ENCODE results near the gene ZNF474. TPM values are rescaled to one million over a fixed set of nuclear protein-coding genes. Genes with fewer than 3 reads are reported as not detected.

ZNF474 gene
- total RNA-seq, 1 donor from 2014 or later: 1.1 TPM

DNA sequence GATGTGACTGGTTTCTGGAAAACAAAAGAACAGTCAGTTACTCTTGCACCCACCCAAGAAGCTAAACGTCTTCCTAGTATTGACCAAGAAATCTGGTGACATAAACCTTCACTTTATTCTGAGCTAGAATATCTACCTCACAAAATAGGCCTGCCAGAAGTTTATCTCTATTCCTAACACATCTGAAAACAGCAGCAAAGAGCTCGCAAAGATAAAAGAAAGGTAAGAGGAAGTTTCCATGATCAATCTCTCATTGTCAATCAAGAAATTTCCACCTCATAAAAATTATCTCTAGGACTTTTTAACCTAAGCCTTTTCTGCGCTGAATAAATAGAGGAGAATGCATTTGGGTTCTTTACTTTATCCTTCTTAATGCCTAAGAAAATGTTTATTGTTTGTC is 17.3 kb upstream of the ZNF474 start:
- TF ChIP-seq, protein P1, sequence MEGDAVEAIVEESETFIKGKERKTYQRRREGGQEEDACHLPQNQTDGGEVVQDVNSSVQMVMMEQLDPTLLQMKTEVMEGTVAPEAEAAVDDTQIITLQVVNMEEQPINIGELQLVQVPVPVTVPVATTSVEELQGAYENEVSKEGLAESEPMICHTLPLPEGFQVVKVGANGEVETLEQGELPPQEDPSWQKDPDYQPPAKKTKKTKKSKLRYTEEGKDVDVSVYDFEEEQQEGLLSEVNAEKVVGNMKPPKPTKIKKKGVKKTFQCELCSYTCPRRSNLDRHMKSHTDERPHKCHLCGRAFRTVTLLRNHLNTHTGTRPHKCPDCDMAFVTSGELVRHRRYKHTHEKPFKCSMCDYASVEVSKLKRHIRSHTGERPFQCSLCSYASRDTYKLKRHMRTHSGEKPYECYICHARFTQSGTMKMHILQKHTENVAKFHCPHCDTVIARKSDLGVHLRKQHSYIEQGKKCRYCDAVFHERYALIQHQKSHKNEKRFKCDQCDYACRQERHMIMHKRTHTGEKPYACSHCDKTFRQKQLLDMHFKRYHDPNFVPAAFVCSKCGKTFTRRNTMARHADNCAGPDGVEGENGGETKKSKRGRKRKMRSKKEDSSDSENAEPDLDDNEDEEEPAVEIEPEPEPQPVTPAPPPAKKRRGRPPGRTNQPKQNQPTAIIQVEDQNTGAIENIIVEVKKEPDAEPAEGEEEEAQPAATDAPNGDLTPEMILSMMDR (IDR thresholded peaks at IDR 0.05; ENCODE audit: insufficient read depth, low read length, poor library complexity, severe bottlenecking): no peak
- DNase-seq (ENCODE audit: low read depth): no peak
- Histone ChIP-seq H3K27me3 (ENCODE audit: control insufficient read depth, insufficient read depth, low read length) (no peaks in the 10 kb centered on the region), H3K4me3 (ENCODE audit: low read depth, low read length) (no peak overlapping the region), H3K36me3 (ENCODE audit: control insufficient read depth, insufficient read depth, low read length) (no peaks in the 10 kb centered on the region)

DNA sequence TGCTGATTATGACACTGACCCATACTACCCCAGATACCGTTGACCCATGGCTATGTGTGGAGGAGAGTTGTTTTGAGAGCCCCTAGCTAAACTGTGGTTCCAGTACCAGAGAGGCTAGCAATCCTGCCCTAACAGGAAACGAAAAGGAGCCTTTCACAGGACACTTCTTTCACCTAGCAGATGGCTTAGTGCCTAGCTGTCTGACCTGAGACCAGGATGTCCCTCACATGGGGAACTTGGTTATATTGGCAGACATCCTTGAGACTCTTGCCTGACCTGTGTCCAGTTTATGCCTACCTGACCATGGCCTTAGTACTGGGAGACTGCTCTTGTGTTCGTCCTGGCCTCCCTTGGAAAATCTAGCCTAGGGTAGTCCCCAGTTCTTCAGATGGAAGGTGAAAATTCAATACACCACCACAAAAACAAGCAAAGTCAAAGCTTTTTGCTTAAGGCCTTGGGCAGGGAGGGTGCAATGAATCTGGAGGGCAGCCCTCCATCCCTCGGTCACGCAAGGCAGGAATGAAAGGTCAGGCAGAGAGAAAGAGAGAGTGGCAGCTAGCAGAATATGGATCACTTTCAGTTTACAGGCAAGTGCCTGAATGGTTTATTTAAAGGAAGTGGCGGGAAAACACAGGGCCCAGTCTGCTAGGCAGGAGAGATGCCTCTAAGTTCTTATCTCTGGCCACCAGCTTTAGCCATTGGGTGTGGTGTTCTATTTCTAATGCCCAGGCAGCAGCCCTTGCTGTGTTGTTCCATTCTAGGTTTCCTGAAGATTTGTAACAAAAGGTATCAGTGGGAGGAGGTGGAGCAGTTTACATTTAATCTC is 16.4 kb upstream of the ZNF474 start:
- no peak for DNase-seq (ENCODE audit: low read depth)
- Histone ChIP-seq H3K4me3 (ENCODE audit: low read depth, low read length) (no peak overlapping the region), H3K36me3 (ENCODE audit: control insufficient read depth, insufficient read depth, low read length) (no peaks in the 10 kb centered on the region), H3K27me3 (ENCODE audit: control insufficient read depth, insufficient read depth, low read length) (no peaks in the 10 kb centered on the region)
- TF ChIP-seq, protein P1 (IDR thresholded peaks at IDR 0.05; ENCODE audit: insufficient read depth, low read length, poor library complexity, severe bottlenecking): no peak

- Histone ChIP-seq H3K36me3 (ENCODE audit: control insufficient read depth, insufficient read depth, low read length) (no peaks in the 10 kb centered on the region), H3K27me3 (ENCODE audit: control insufficient read depth, insufficient read depth, low read length) (no peaks in the 10 kb centered on the region), H3K4me3 (ENCODE audit: low read depth, low read length) (no peak overlapping the region)
- TF ChIP-seq, protein P1 (IDR thresholded peaks at IDR 0.05; ENCODE audit: insufficient read depth, low read length, poor library complexity, severe bottlenecking): no peak
- DNase-seq (ENCODE audit: low read depth): no peak
Observed at GRCh38 chr5:122114501-122114900, 14.8 kb upstream of the ZNF474 start.

GRCh38 chr5:122118356-122118948 is 10.9 kb upstream of the ZNF474 start:
- no peak overlapping the region for H3K4me3 ChIP-seq (ENCODE audit: low read depth, low read length)
- no peak for DNase-seq (ENCODE audit: low read depth)
- no peaks in the 10 kb centered on the region for H3K36me3 ChIP-seq (ENCODE audit: control insufficient read depth, insufficient read depth, low read length)
- no peaks in the 10 kb centered on the region for H3K27me3 ChIP-seq (ENCODE audit: control insufficient read depth, insufficient read depth, low read length)
- TF ChIP-seq, protein P1 (IDR thresholded peaks at IDR 0.05; ENCODE audit: insufficient read depth, low read length, poor library complexity, severe bottlenecking): no peak

DNA sequence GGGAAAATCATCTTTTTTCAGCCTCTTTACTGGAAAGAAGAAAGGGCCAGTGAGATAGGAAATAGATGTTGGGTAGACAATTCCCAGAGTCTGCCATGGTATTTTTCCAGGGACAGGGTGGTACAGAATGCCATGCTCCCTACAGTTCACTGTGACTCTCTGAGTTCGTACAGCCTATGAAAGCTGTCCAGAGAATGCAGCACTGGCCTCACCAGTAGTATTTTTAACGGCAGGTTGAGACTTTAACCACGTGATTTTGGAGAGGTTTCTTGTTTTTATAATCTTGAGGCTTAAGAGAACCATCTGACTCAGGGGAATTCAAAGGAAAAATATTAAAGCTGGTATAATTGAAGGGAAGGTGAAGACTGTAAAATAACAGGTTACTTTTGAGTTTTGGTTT is 10.1 kb upstream of the ZNF474 start:
- Histone ChIP-seq H3K27me3 (ENCODE audit: control insufficient read depth, insufficient read depth, low read length) (no peaks in the 10 kb centered on the region), H3K4me3 (ENCODE audit: low read depth, low read length) (no peak overlapping the region), H3K36me3 (ENCODE audit: control insufficient read depth, insufficient read depth, low read length) (no peaks in the 10 kb centered on the region)
- no peak for DNase-seq (ENCODE audit: low read depth)
- TF ChIP-seq, protein P1 (IDR thresholded peaks at IDR 0.05; ENCODE audit: insufficient read depth, low read length, poor library complexity, severe bottlenecking): no peak
